WI38 (cell line): ENCODE measurements around the gene FBXL7.

Experiments
- H3K4me3 ChIP-seq: 2 replicates; pipeline ENCODE4 v1.5.1; 2011; ENCODE audit warnings: low read depth, mild to moderate bottlenecking, control low read depth, low read length
- TF ChIP-seq, protein P1 (sequence below): IDR thresholded peaks from 2 replicates; pipeline ENCODE4 v1.5.1; 2012; ENCODE audit warnings: low read depth, mild to moderate bottlenecking, control low read depth, low read length

The FBXL7 gene

DNA sequence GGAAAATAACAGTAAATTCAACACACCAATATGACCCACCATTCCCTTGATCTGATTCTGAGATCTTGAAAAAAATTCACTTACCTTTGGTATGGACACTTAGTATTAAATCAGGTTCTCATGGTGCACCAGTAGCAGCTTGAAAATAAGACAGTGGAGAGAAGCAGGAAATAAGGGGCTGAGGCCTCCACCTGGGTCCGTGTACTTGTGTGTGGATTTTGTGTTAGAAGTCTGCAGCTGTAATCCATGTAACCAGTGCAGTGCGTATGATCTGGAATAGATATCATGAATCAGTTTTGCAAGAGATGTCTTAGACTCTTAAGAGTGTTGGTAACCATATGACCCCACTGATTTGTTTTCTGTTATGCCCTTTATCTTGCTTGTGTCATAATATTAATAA is 107.1 kb downstream of the FBXL7 start:
- H3K4me3 ChIP-seq = no peak overlapping the region
- TF ChIP-seq, protein P1, sequence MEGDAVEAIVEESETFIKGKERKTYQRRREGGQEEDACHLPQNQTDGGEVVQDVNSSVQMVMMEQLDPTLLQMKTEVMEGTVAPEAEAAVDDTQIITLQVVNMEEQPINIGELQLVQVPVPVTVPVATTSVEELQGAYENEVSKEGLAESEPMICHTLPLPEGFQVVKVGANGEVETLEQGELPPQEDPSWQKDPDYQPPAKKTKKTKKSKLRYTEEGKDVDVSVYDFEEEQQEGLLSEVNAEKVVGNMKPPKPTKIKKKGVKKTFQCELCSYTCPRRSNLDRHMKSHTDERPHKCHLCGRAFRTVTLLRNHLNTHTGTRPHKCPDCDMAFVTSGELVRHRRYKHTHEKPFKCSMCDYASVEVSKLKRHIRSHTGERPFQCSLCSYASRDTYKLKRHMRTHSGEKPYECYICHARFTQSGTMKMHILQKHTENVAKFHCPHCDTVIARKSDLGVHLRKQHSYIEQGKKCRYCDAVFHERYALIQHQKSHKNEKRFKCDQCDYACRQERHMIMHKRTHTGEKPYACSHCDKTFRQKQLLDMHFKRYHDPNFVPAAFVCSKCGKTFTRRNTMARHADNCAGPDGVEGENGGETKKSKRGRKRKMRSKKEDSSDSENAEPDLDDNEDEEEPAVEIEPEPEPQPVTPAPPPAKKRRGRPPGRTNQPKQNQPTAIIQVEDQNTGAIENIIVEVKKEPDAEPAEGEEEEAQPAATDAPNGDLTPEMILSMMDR = no peak

DNA sequence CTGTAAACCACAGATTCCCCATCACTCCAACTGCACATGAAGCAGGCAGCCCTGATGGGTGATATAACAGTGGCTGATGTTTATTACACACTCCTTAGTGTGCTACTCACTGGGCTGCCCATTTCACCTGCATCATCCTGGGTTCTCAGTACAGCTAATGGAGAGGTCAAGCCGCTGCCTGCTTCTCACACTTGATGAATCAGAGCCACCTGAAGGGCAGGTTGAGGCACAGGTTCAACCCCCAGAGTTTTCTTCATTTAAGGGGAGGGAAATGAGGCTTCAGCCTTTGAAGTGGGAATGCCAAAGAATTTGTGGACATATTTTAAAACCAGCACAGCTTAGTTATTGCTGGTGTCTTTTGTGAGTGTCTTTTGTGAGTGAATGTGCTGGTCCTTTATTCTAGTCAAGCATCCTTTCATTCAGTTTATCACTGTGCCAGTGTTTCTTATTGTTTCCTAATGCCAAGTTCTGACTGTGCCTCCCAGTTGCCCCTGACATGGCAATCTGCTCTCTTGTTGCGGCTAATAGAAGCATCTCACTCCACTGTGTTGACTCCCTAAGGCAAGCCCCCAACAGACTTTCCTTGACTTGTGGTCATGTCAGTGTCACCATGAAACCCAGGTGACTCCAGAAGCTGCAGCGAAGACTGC is 109.2 kb downstream of the FBXL7 start:
- no peak overlapping the region for H3K4me3 ChIP-seq
- TF ChIP-seq, protein P1 = no peak

DNA sequence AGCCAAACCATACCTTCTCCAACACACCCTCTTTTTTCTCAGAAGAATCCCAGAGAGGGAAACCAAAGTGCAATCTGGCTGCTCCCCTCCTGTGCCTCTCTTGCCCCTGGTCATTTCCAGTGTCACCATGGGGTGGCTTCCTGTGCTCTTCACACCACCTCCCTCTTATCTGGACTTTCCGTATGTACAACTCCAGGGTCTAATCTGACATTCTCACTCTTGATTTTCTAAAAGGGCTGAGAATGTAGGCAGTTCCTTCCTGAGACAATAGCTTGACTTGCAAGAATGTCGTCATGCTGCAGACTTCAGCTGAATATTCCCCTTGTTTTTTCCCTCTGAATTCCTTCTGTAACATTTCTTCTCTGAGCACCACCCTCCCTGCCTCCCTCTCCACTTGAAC is 110.2 kb downstream of the FBXL7 start:
- TF ChIP-seq, protein P1 = no peak
- H3K4me3 ChIP-seq = no peak overlapping the region

DNA sequence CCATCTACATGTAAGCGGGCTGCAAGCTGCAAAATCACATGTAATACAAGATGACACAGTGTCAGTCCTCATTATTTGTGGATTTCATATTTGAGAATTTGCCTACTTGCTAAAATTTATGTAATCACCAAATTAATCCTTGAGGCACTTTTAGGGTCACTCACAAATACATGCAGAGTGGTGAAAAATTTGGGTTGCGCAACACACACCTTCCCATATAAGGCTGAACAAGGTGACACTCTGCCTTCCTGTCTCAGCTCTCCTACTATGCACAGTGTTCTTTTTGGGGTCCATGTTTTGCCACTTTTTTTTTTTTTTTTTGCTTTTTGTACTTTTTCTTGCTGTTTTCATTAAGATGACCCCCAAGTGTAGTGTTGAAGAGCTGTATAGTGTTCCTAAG is 111.0 kb downstream of the FBXL7 start:
- TF ChIP-seq, protein P1 = no peak
- no peak overlapping the region for H3K4me3 ChIP-seq

DNA sequence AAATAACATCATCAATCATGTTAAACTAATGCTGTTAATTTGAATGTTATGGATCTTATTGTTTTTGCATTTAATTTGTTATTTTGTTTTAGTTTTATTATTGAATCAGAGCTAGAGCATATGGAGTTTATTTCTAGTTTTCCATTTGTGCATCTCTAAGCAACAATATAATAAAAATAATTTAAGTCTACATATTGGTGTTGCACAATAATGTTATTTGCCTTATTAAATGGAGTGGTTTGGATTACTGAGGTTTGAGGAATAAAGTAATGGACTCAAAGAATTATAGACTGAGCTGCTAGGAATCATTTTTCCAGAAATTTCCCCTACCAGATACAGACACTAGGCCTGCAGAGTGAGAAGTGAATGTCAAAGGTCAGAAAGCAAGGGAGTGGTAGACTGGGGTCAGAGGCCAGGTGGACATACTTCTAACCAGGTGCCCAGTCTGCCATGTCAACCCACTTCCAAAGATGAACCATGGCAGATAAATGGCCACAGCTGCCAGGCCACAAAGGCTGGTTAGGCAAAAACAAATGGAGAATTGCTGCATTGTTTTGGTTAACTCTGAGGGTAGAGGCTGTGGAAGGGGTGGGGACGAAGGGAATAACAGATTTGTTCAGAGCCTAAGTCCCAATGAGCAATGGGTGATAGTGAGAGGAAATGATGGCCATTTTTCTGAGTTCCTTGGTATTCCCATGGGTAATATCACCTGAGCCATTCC is 113.1 kb downstream of the FBXL7 start:
- H3K4me3 ChIP-seq = no peak overlapping the region
- TF ChIP-seq, protein P1 = no peak

DNA sequence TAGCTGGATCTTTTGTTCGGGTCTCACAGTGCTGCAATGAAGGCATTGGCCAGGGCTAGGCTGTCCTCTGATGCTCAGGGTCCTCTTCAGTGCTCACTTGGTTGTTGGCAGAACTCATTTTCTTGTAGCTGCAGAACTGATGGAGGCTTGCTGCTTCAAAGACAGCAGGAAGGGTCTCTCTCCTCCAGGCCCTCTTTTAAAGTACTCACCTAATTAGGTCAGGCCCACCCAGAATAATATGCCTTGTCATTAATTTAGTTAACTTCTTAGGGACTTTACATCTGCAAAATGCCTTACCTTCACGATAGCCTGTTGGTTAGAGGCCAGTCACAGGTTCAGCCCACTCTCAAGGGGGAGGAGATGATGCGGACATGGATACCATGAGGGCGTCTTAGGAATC is 114.7 kb downstream of the FBXL7 start:
- TF ChIP-seq, protein P1 = no peak
- H3K4me3 ChIP-seq = no peak overlapping the region

DNA sequence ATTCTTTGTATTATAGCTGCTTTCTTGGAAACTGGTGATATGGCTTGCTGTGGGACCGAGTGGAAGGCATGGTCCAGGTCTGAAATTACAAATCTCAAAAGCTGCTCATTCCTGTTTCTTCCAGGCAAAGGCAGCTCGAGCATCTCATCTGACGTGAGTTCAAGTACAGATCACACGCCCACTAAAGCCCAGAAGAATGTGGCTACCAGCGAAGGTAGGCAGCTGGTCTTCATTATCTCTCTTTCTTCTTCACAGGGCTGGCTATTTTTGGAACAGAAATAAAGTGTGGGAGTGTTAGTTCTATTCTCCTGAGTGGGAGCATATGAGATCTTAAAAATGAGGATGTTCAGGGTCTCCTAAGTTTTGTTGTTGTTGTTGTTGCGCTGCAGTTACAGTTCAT is 115.9 kb downstream of the FBXL7 start:
- no peak overlapping the region for H3K4me3 ChIP-seq
- TF ChIP-seq, protein P1 = no peak
